GM19023 (cell line): ENCODE data around the gene WRNIP1.

Experiments used
- ATAC-seq: cut with Tn5 transposase; IDR thresholded peaks from one replicate; pipeline ENCODE4 v1.9.1; 2021; ENCODE audit warnings: mild to moderate bottlenecking, moderate library complexity; ENCODE audit not compliant: unreplicated experiment

WRNIP1 gene

GRCh38 chr6:2740581-2740980, 24.6 kb upstream of the WRNIP1 start:
- ATAC-seq: no peak

GRCh38 chr6:2741756-2742155, 23.4 kb upstream of the WRNIP1 start:
- no peak for ATAC-seq

DNA sequence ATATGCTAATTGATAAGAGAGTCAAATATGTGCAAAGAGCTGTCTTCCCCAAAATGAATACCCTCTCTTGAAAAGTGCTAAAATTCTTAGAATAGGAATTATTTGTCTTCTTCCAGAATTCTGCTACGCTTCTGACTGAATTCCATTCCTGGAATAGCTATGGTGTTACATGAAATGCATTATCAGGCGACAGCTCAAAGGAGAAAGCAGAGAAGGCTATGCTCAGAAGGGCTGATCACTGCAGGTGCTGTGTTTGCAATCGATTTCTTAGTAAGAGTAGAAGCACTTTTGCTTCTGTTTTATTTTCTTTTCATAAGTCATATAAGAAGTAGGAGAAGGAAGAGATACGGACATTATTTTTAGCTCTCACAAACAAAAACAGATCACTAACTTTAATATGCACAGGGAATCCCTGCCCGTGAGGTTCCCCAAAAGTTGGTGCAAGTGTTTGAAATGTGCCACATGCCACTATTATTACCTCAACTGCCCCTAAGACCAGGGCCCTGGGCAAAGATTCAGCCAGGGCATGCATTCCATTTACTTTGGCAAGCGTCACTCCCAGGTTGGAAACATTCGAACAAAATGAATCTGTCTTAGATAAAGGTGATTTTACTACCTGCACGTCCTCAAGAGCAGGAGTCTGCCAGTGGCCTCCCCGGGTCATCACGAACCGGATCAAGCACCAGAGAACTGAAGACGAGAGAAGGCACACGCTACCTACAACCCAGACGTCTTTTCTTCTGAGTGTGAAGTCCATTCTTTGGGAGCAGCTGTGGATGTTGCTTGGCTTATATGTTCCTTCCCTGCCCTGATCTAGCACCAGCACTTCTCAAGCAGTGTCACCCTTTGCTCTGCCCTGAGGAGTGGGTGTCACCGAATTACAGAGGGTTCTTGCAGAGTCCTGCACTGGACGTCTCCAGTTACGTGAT, 21.6 kb upstream of the WRNIP1 start:
- ATAC-seq: no peak

DNA sequence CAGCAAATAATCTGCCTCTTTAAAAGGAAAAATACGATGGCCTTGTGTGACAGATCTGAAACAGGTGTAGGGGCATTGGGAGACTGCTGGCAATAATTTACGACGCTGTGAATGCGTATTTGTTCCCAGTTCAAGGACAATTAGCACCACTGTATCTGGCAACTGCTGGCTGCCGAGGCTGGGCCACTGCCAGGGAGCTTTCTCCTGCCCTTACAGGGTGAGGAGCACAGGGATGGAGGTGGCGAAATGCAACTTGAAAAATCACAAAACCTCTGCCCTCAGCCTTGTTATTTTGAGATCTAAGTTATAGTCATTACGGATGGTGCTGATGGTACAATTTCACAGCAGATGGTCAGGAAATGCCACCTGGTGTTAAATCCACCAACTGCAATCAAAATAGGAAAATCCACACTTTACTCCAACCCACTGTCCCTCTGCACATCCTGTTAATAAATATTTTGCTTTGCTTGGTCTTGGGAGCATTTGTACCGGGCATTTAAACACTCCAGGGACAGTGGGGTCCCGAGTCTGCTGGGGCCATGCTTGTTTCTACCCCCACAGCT, 20.9 kb upstream of the WRNIP1 start:
- no peak for ATAC-seq

DNA sequence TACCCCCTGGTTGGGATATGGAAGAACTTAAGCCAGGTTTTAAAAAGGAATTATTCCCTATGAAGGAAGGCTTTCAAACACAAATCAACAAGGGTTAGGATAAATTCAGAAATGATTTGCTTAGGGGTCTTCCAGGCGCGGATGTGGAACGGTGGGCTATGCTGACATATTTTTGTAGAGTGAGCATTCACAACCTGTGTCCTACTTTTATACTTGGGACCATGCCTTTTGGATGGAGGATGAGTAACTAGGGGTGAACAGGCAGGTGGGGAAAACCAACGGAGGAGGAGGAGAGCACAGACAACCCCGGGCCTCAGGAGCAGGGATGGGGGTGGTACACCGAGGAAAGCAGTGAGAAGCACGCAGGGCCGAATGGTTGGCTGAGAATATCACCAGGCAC, 20.4 kb upstream of the WRNIP1 start:
- ATAC-seq: no peak

- ATAC-seq: no peak
Observed at GRCh38 chr6:2745246-2745645, 19.9 kb upstream of the WRNIP1 start.

- no peak for ATAC-seq
Observed at GRCh38 chr6:2746557-2747061, 18.6 kb upstream of the WRNIP1 start.

- no peak for ATAC-seq
Observed at GRCh38 chr6:2748183-2748582, 17.0 kb upstream of the WRNIP1 start.

GRCh38 chr6:2749969-2750600, 15.1 kb upstream of the WRNIP1 start:
- no peak for ATAC-seq

- ATAC-seq: no peak
Observed at GRCh38 chr6:2750832-2751231, 14.4 kb upstream of the WRNIP1 start, which contains the start of gene MYLK4. MYLK4 (minus strand) TSS chr6:2750922; CDS start chr6:2749294, 1,628 bp downstream.

DNA sequence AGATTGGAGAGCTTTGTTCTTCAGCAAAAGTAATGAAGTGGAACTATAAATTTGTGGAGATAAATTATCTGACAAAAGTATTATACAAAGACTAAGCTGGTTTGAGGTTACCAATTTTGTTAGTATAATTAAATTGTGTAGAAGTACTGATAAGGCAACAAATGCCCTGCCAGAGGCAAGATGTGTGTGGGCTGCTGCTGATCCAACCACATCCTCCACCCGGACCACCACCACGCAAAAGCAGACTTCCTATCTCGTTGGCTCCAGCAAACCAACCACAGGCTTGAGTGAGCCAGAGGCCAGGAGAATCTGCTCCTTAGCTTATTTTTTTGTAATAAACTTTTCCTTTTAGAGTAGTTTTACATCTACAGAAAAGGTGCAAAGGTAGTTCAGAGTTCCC, 13.3 kb upstream of the WRNIP1 start:
- no peak for ATAC-seq

- no peak for ATAC-seq
Observed at GRCh38 chr6:2752477-2753109, 12.6 kb upstream of the WRNIP1 start.

DNA sequence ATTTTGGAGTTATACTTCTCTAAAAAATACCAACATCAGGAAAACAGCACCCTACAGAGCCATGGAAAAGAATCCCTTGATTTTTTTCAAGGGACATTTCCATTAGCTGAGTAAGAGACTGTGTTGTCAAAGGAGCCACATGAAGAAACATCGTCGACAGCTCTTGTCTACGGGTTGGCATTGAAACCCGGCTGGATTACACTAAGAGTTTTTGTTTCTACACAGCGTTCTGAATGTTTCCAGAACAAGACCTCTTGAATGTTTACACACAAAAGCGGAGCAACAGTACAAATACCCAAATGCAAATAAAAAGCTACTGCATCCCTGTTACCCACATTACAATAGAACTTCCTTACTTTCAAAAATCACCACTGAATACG, 12.1 kb upstream of the WRNIP1 start:
- no peak for ATAC-seq

- ATAC-seq: no peak
Observed at GRCh38 chr6:2753743-2754142, 11.4 kb upstream of the WRNIP1 start.

GRCh38 chr6:2754393-2754792, 10.8 kb upstream of the WRNIP1 start:
- no peak for ATAC-seq

- ATAC-seq: no peak
Observed at GRCh38 chr6:2754911-2755310, 10.3 kb upstream of the WRNIP1 start.

DNA sequence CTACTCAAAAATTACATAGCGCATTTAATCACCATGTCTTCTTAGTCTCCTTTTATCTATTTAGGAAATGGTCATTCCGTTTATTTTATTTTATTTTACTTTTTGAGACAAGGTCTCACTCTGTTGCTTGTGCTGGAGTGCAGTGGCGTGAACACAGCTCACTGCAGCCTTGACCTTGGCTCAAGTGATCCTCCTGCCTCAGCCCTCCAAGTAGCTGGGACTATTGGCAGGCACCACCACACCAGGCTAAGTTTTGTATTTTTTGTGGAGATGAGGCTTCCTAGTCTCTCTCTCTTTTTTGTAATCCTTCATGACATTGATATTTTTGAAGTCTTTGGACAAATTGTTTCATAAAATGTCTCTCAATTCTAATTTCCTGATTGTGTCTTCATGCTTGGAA, 9.7 kb upstream of the WRNIP1 start:
- ATAC-seq: no peak

GRCh38 chr6:2756241-2756640, 9.0 kb upstream of the WRNIP1 start:
- no peak for ATAC-seq

GRCh38 chr6:2756687-2757224, 8.4 kb upstream of the WRNIP1 start:
- ATAC-seq: no peak

- ATAC-seq: no peak
Observed at GRCh38 chr6:2758980-2759379, 6.2 kb upstream of the WRNIP1 start.
